ELF-1 (cell line): Measurements from ENCODE around the gene ARHGAP42.
"Not testable (repeated sequence)": the region's sequence is repeated elsewhere in the genome, so short reads cannot be mapped to it uniquely, and the experiment has no call there.

Experiments
- DNase-seq: peaks from one replicate; pipeline ENCODE4 v3.0.0-alpha.2; 2016; ENCODE audit warnings: low read depth, low spot score

The ARHGAP42 gene

GRCh38 chr11:100719809-100720221, 32.7 kb downstream of the ARHGAP42 start:
- DNase-seq, result peak; percentile 69

- DNase-seq, result no peak
These were observed 39.6 kb downstream of the ARHGAP42 start for GRCh38 chr11:100726680-100727079.

GRCh38 chr11:100727410-100727809, 40.3 kb downstream of the ARHGAP42 start:
- no peak for DNase-seq

GRCh38 chr11:100730266-100730665, 43.2 kb downstream of the ARHGAP42 start:
- DNase-seq, result no peak

- no peak for DNase-seq
These were observed 44.4 kb downstream of the ARHGAP42 start for GRCh38 chr11:100731471-100731870.

- no peak for DNase-seq
These were observed 45.9 kb downstream of the ARHGAP42 start for GRCh38 chr11:100732949-100733348.

- DNase-seq, result no peak
These were observed 47.8 kb downstream of the ARHGAP42 start for GRCh38 chr11:100734743-100735527.

GRCh38 chr11:100735949-100736675, 49.0 kb downstream of the ARHGAP42 start:
- no peak for DNase-seq

GRCh38 chr11:100738701-100739270, 51.7 kb downstream of the ARHGAP42 start:
- DNase-seq, result no peak

GRCh38 chr11:100739666-100740065, 52.6 kb downstream of the ARHGAP42 start:
- no peak for DNase-seq

- no peak for DNase-seq
These were observed 53.4 kb downstream of the ARHGAP42 start for GRCh38 chr11:100740440-100740839.

GRCh38 chr11:100741866-100742625, 55.0 kb downstream of the ARHGAP42 start:
- DNase-seq, result no peak

GRCh38 chr11:100746448-100746847, 59.4 kb downstream of the ARHGAP42 start:
- DNase-seq, result no peak

GRCh38 chr11:100748153-100748552, 61.1 kb downstream of the ARHGAP42 start:
- DNase-seq, result no peak

GRCh38 chr11:100749887-100750565, 62.9 kb downstream of the ARHGAP42 start:
- not testable (repeated sequence) for DNase-seq

GRCh38 chr11:100750566-100750891, 63.4 kb downstream of the ARHGAP42 start:
- not testable (repeated sequence) for DNase-seq

- no peak for DNase-seq
These were observed 65.5 kb downstream of the ARHGAP42 start for GRCh38 chr11:100752371-100753171.

- DNase-seq, result peak; percentile 84
These were observed 66.1 kb downstream of the ARHGAP42 start for GRCh38 chr11:100753172-100753543.

- DNase-seq, result peak; percentile 71
These were observed 66.5 kb downstream of the ARHGAP42 start for GRCh38 chr11:100753571-100753970.

GRCh38 chr11:100756559-100756958, 69.5 kb downstream of the ARHGAP42 start:
- DNase-seq, result no peak

- DNase-seq, result no peak
These were observed 70.6 kb downstream of the ARHGAP42 start for GRCh38 chr11:100757646-100758045.
